HCT116 (cell line): ENCODE data around the gene DLX3. TPM values are rescaled to one million over a fixed set of nuclear protein-coding genes. Genes with fewer than 3 reads are reported as not detected.

Experiments
- ATAC-seq: fragments of 200-7000 bp; cut with Tn5 transposase; 2 replicates; pipeline ENCODE4 v1.9.1; 2020; ENCODE audit warnings: mild to moderate bottlenecking, moderate library complexity
- BruUV-seq: library from RNA; stranded (reverse); fragments of 400-500 nt; replicated peaks from 2 replicates; lab custom pipeline; 2021; lab: Mats Ljungman, UMichigan
- CTCF ChIA-PET: fragments of 300-600 bp; sonication (Branson Sonifier 250); formaldehyde crosslinking; loops from one replicate; lab custom pipeline; 2021; ENCODE audit warnings: antibody characterized with exemption; lab: Charles Lee
- POLR2A ChIA-PET: fragments of 300-600, 350-600 bp; sonication (Branson Sonifier 250); formaldehyde crosslinking; loops from one replicate; lab custom pipeline; 2021; ENCODE audit warnings: antibody characterized with exemption; lab: Charles Lee
- RAD21 ChIA-PET, 2 experiments: fragments of 300-600 bp; sonication (Branson Sonifier 250); formaldehyde crosslinking; loops; one replicate each; lab custom pipeline; 2023; ENCODE audit warnings: low total read pairs in 2 of 2; ENCODE audit not compliant: uncharacterized antibody in 2 of 2, unreplicated experiment in 2 of 2, low non-redundant PET in 1 of 2; lab: Charles Lee
- DNase-seq: peaks from one replicate; pipeline ENCODE4 v3.0.0-alpha.2; 2010; ENCODE audit warnings: low read depth, low spot score
- H2AFZ ChIP-seq: fragments of 200-600 bp; shearing (Covaris generic), sonication (generic); 2 replicates; pipeline ENCODE4 v1.6.1; 2017; ENCODE audit warnings: low read depth, mixed run types, mixed read lengths, antibody characterized with exemption, low read length; ENCODE audit not compliant: poor library complexity, severe bottlenecking
- H3K27ac ChIP-seq: 2 replicates; pipeline ENCODE4 v1.5.1; 2012; ENCODE audit warnings: low read depth, low read length
- H3K27me3 ChIP-seq: fragments of 200-600 bp; sonication (generic); 2 replicates; pipeline ENCODE4 v1.6.1; 2016; ENCODE audit warnings: mixed run types, low read length, mixed read lengths; ENCODE audit not compliant: insufficient read depth
- H3K36me3 ChIP-seq, 2 experiments: fragments of 200-500 bp in 1 of 2; fragments of 200-600 bp in 1 of 2; sonication (Bioruptor generic) in 1 of 2; sonication (generic) in 1 of 2; 2 replicates each; pipeline versions ENCODE4 v1.5.1 to v1.6.1; 2014 to 2016; ENCODE audit warnings: low read length in 2 of 2, inconsistent platforms in 1 of 2, mixed read lengths in 1 of 2, mixed run types in 1 of 2; ENCODE audit not compliant: insufficient read depth in 2 of 2, control insufficient read depth in 1 of 2
- H3K4me1 ChIP-seq, 2 experiments: fragments of 200-600 bp in 1 of 2; sonication (generic) in 1 of 2; 2 replicates each; pipeline versions ENCODE4 v1.5.1 to v1.6.1; 2012 to 2017; ENCODE audit warnings: low read length in 2 of 2, inconsistent platforms in 1 of 2, mild to moderate bottlenecking in 1 of 2, mixed read lengths in 1 of 2, mixed run types in 1 of 2, moderate library complexity in 1 of 2; ENCODE audit not compliant: insufficient read depth in 2 of 2, control insufficient read depth in 1 of 2
- H3K4me2 ChIP-seq: fragments of 200-600 bp; sonication (generic); 2 replicates; pipeline ENCODE4 v1.6.1; 2017; ENCODE audit warnings: mixed run types, low read length, mixed read lengths
- H3K4me3 ChIP-seq, 2 experiments: fragments of 200-600 bp in 1 of 2; sonication (generic) in 1 of 2; replicated peaks in 1 of 2; 2 replicates each; pipeline ENCODE4 v1.5.1; 2011 to 2016; ENCODE audit warnings: low read length in 2 of 2, control low read depth in 1 of 2, low read depth in 1 of 2, mild to moderate bottlenecking in 1 of 2, mixed read lengths in 1 of 2, mixed run types in 1 of 2
- H3K79me2 ChIP-seq: fragments of 200-600 bp; sonication (generic); 2 replicates; pipeline ENCODE4 v1.6.1; 2017; ENCODE audit warnings: mild to moderate bottlenecking, mixed run types, low read length, moderate library complexity, mixed read lengths; ENCODE audit not compliant: insufficient read depth
- H3K9ac ChIP-seq: fragments of 200-600 bp; sonication (generic); 2 replicates; pipeline ENCODE4 v1.6.1; 2016; ENCODE audit warnings: low read length, mixed read lengths
- H3K9me2 ChIP-seq: fragments of 200-600 bp; sonication (generic), shearing (Covaris generic); 2 replicates; pipeline ENCODE4 v1.6.1; 2017; ENCODE audit warnings: mixed run types, mild to moderate bottlenecking, moderate library complexity; ENCODE audit not compliant: insufficient read depth
- H3K9me3 ChIP-seq, 2 experiments: fragments of 200-500 bp in 1 of 2; fragments of 200-600 bp in 1 of 2; sonication (Bioruptor generic) in 1 of 2; sonication (generic) in 1 of 2; 2 replicates each; pipeline ENCODE4 v1.6.1; 2014 to 2017; ENCODE audit warnings: low read length in 2 of 2, mixed read lengths in 2 of 2, inconsistent platforms in 1 of 2, low read depth in 1 of 2, mild to moderate bottlenecking in 1 of 2, mixed run types in 1 of 2, moderate library complexity in 1 of 2; ENCODE audit not compliant: control insufficient read depth in 1 of 2, insufficient read depth in 1 of 2
- H4K20me1 ChIP-seq: fragments of 200-600 bp; sonication (generic), shearing (Covaris generic); 2 replicates; pipeline ENCODE4 v1.6.1; 2017; ENCODE audit warnings: mixed run types, mild to moderate bottlenecking, moderate library complexity; ENCODE audit not compliant: insufficient read depth
- ATF3 ChIP-seq: IDR thresholded peaks from 2 replicates; pipeline ENCODE4 v1.6.1; 2012
- CBX3 ChIP-seq: IDR thresholded peaks from 2 replicates; pipeline ENCODE4 v1.6.1; 2012; ENCODE audit warnings: low read depth
- CEBPB ChIP-seq: IDR thresholded peaks from 2 replicates; pipeline ENCODE4 v1.6.1; 2012; ENCODE audit warnings: low read depth
- EGR1 ChIP-seq: IDR thresholded peaks from 2 replicates; pipeline ENCODE4 v1.6.1; 2012; ENCODE audit warnings: low read depth
- EZH2phosphoT487 ChIP-seq: fragments of 200-600 bp; IDR thresholded peaks from 2 replicates; pipeline ENCODE4 v1.6.1; 2018; ENCODE audit warnings: antibody characterized with exemption, borderline replicate concordance
- FOSL1 ChIP-seq: IDR thresholded peaks from 2 replicates; pipeline ENCODE4 v1.6.1; 2012; ENCODE audit warnings: low read depth
- JUND ChIP-seq: IDR thresholded peaks from 2 replicates; pipeline ENCODE4 v1.6.1; 2012
- POLR2A ChIP-seq: IDR thresholded peaks from 2 replicates; pipeline ENCODE4 v1.7.0; 2011; ENCODE audit warnings: borderline replicate concordance; ENCODE audit not compliant: insufficient read depth, insufficient read length; ENCODE audit errors: extremely low read depth
- POLR2AphosphoS5 ChIP-seq: IDR thresholded peaks from 2 replicates; pipeline ENCODE4 v1.6.1; 2011; ENCODE audit warnings: mild to moderate bottlenecking, low read depth, low read length, moderate library complexity
- RAD21 ChIP-seq: IDR thresholded peaks from 2 replicates; pipeline ENCODE4 v1.6.1; 2012; ENCODE audit warnings: low read depth, mild to moderate bottlenecking
- SIN3A ChIP-seq: IDR thresholded peaks from 2 replicates; pipeline ENCODE4 v1.6.1; 2012; ENCODE audit warnings: low read depth
- SP1 ChIP-seq: IDR thresholded peaks from 2 replicates; pipeline ENCODE4 v1.6.1; 2012; ENCODE audit warnings: low read depth
- SRF ChIP-seq: IDR thresholded peaks from 2 replicates; pipeline ENCODE4 v1.6.1; 2012; ENCODE audit warnings: low read depth
- TCF7L2 ChIP-seq: IDR thresholded peaks from 2 replicates; pipeline ENCODE4 v1.7.0; 2011; ENCODE audit warnings: borderline replicate concordance, inconsistent platforms; ENCODE audit not compliant: insufficient read depth, insufficient read length; ENCODE audit errors: extremely low read depth
- ZFX ChIP-seq: fragments of 450-650 bp; IDR thresholded peaks from 2 replicates; pipeline ENCODE4 v1.6.1; 2017
- ZNF274 ChIP-seq: fragments of 200-500 bp; sonication (Bioruptor generic); IDR thresholded peaks from 2 replicates; pipeline ENCODE4 v1.6.1; 2014; ENCODE audit warnings: mild to moderate bottlenecking, low read depth, low read length, inconsistent platforms
- intact Hi-C: fragments of 100-400 bp; cut with micrococcal nuclease; formaldehyde crosslinking; loops from 2 replicates; pipeline ENCODE4 v1.10.0; 2022
- total RNA-seq: library from RNA; stranded (reverse); gene quantifications from one replicate; pipeline ENCODE4 v1.2.1, GENCODE V29; 2021; ENCODE audit not compliant: unreplicated experiment
- TF ChIP-seq, protein P1 (sequence below): IDR thresholded peaks from 2 replicates; pipeline ENCODE4 v1.6.1; 2012
- TF ChIP-seq, protein P2 (sequence below): IDR thresholded peaks from 2 replicates; pipeline ENCODE4 v1.6.1; 2011; ENCODE audit warnings: mild to moderate bottlenecking, low read length, moderate library complexity; ENCODE audit not compliant: insufficient replicate concordance; ENCODE audit errors: extremely low read depth

DLX3 gene
- total RNA-seq, 1 experiment from 2014 or later: not detected

DNA sequence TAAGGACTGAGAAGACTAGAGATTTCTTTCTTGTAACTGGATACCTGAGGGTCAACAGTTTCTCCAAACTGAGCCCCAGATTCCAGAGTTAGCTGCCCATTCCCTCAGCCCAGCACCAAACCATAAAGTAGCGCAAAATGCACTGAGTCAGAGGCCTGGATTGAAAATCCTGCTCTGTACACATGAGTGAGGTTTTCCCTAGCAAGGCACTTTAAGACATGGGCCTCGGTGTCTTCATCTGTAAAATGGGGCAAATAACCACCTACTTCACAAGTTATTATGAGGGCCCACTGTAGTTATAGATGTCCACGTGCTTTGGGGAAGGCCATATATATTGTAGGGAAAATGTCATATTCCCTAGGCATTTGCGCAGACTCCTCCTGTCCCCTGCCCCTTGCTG lies 36.3 kb downstream of the DLX3 start:
- H3K4me2 ChIP-seq: peak overlapping the region; percentile 54
- CTCF ChIA-PET: interaction anchor here (1.1 kb wide), 1 partner anchor 39 kb away, joined by 6 read pairs; no protein-coding TSS in a partner anchor
- POLR2A ChIA-PET: no interaction called here
- no peaks in the 10 kb centered on the region for H3K9me3 ChIP-seq
- DNase-seq (no peak), ATAC-seq (peak; percentile 38)
- no peaks in the 10 kb centered on the region for H4K20me1 ChIP-seq
- H3K9me2 ChIP-seq: no peaks in the 10 kb centered on the region
- RAD21 ChIA-PET: no interaction called here
- no TSS peak for BruUV-seq
- H3K36me3 ChIP-seq: no peaks in the 10 kb centered on the region
- TF ChIP-seq CEBPB (no peak), RAD21 (no peak), POLR2A (no peak), ZNF274 (no peak), FOSL1 (no peak), SRF (no peak), SP1 (no peak), EGR1 (no peak), ZFX (no peak), TCF7L2 (no peak)
- TF ChIP-seq, protein P1, sequence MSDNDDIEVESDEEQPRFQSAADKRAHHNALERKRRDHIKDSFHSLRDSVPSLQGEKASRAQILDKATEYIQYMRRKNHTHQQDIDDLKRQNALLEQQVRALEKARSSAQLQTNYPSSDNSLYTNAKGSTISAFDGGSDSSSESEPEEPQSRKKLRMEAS: no peak
- TF ChIP-seq, all 23 proteins: peak for 0
- no peaks in the 10 kb centered on the region for H3K79me2 ChIP-seq
- H3K9ac ChIP-seq: no peak overlapping the region
- H3K4me3 ChIP-seq: no peak overlapping the region
- H2AFZ ChIP-seq: no peak overlapping the region
- H3K27ac ChIP-seq: no peak overlapping the region
- H3K27me3 ChIP-seq: no peaks in the 10 kb centered on the region
- H3K4me1 ChIP-seq: peaks cover 17 to 23% of the 10 kb centered on the region in 2 experiments
- intact Hi-C loops: no loop called here

- ChIA-PET POLR2A (interaction anchor here (1.5 kb wide), 1 partner anchor 103 kb away, joined by 3 read pairs; no protein-coding TSS in a partner anchor), CTCF (interaction anchor here (1.8 kb wide), 1 partner anchor 32 kb away, joined by 3 read pairs; no protein-coding TSS in a partner anchor), RAD21 (no interaction called here)
- H3K27ac ChIP-seq: no peak overlapping the region
- no peak overlapping the region for H3K4me2 ChIP-seq
- no peak overlapping the region for H3K9ac ChIP-seq
- no peak overlapping the region for H2AFZ ChIP-seq
- H3K4me1 ChIP-seq: peaks cover 24 to 31% of the 10 kb centered on the region in 2 experiments
- no peak overlapping the region for H3K4me3 ChIP-seq
- BruUV-seq: no TSS peak
- no peaks in the 10 kb centered on the region for H4K20me1 ChIP-seq
- H3K36me3 ChIP-seq: no peaks in the 10 kb centered on the region
- no peaks in the 10 kb centered on the region for H3K27me3 ChIP-seq
- no peaks in the 10 kb centered on the region for H3K9me2 ChIP-seq
- DNase-seq (no peak), ATAC-seq (no peak)
- no peaks in the 10 kb centered on the region for H3K79me2 ChIP-seq
- no peaks in the 10 kb centered on the region for H3K9me3 ChIP-seq
- intact Hi-C loops: no loop called here
- TF ChIP-seq JUND (no peak), SIN3A (no peak), POLR2AphosphoS5 (no peak), EZH2phosphoT487 (no peak), CBX3 (no peak), ZNF274 (no peak), ATF3 (no peak)
- TF ChIP-seq, protein P2, sequence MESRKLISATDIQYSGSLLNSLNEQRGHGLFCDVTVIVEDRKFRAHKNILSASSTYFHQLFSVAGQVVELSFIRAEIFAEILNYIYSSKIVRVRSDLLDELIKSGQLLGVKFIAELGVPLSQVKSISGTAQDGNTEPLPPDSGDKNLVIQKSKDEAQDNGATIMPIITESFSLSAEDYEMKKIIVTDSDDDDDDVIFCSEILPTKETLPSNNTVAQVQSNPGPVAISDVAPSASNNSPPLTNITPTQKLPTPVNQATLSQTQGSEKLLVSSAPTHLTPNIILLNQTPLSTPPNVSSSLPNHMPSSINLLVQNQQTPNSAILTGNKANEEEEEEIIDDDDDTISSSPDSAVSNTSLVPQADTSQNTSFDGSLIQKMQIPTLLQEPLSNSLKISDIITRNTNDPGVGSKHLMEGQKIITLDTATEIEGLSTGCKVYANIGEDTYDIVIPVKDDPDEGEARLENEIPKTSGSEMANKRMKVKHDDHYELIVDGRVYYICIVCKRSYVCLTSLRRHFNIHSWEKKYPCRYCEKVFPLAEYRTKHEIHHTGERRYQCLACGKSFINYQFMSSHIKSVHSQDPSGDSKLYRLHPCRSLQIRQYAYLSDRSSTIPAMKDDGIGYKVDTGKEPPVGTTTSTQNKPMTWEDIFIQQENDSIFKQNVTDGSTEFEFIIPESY: no peak
- TF ChIP-seq, all 23 proteins: peak for 0
Measured at GRCh38 chr17:49957350-49957749, 37.7 kb downstream of the DLX3 start.
